IMR-90 (cell line): ENCODE measurements around the gene RPA4. TPM values are rescaled to one million over a fixed set of nuclear protein-coding genes. Genes with fewer than 3 reads are reported as not detected.

Experiments used
- ATAC-seq: fragments of 200-7000 bp; cut with Tn5 transposase; 2 replicates; pipeline ENCODE4 v1.9.1; 2020; ENCODE audit warnings: low read depth, mild to moderate bottlenecking, moderate library complexity
- BruUV-seq: library from RNA; stranded (reverse); fragments of 400-500 nt; replicated peaks from 2 replicates; lab custom pipeline; 2021; lab: Mats Ljungman, UMichigan
- CTCF ChIA-PET: fragments of 300-600 bp; formaldehyde crosslinking; extraction: SDS; loops from one replicate; lab custom pipeline; 2021; ENCODE audit warnings: antibody characterized with exemption; lab: Yijun Ruan, JAX
- POLR2A ChIA-PET: fragments of 300-600 bp; sonication (Branson Sonifier 250); formaldehyde crosslinking; loops from one replicate; lab custom pipeline; 2022; ENCODE audit warnings: antibody characterized with exemption; ENCODE audit not compliant: unreplicated experiment; lab: Charles Lee
- DNase-seq: peaks from one replicate; pipeline ENCODE4 v3.0.0; 2013
- H2AFZ ChIP-seq: replicated peaks from 2 replicates; pipeline ENCODE3; 2013; ENCODE audit warnings: low read length, mild to moderate bottlenecking; ENCODE audit not compliant: poor library complexity
- H2AK5ac ChIP-seq: 2 replicates; pipeline ENCODE4 v1.6.1; 2013; ENCODE audit warnings: low read depth, low read length, inconsistent platforms
- H2AK9ac ChIP-seq: replicated peaks from 2 replicates; pipeline ENCODE3; 2013; ENCODE audit warnings: mild to moderate bottlenecking, low read depth, low read length, moderate library complexity; ENCODE audit not compliant: poor library complexity
- H2BK120ac ChIP-seq: 2 replicates; pipeline ENCODE4 v1.6.1; 2013; ENCODE audit warnings: low read depth, low read length, inconsistent platforms
- H2BK15ac ChIP-seq: 3 replicates; pipeline ENCODE4 v1.6.1; 2013; ENCODE audit warnings: low read depth, low read length, inconsistent platforms
- H2BK20ac ChIP-seq: 2 replicates; pipeline ENCODE4 v1.6.1; 2013; ENCODE audit warnings: low read depth, mild to moderate bottlenecking, inconsistent platforms, low read length, moderate library complexity
- H2BK5ac ChIP-seq: 2 replicates; pipeline ENCODE4 v1.6.1; 2013; ENCODE audit warnings: mild to moderate bottlenecking, low read depth, low read length, inconsistent platforms; ENCODE audit not compliant: poor library complexity, severe bottlenecking
- H3K14ac ChIP-seq: replicated peaks from 2 replicates; pipeline ENCODE4 v1.6.1; 2013; ENCODE audit warnings: low read depth, low read length, inconsistent platforms
- H3K18ac ChIP-seq: 2 replicates; pipeline ENCODE4 v1.6.1; 2013; ENCODE audit warnings: low read depth, low read length, control low read depth
- H3K23ac ChIP-seq: 2 replicates; pipeline ENCODE4 v1.6.1; 2013; ENCODE audit warnings: low read depth, low read length, inconsistent platforms
- H3K27ac ChIP-seq: 2 replicates; pipeline ENCODE4 v1.5.1; 2013; ENCODE audit warnings: mild to moderate bottlenecking, control low read depth, low read length; ENCODE audit not compliant: insufficient read depth
- H3K27me3 ChIP-seq: 2 replicates; pipeline ENCODE4 v1.6.1; 2013; ENCODE audit warnings: low read length; ENCODE audit not compliant: control insufficient read depth, insufficient read depth
- H3K36me3 ChIP-seq: 2 replicates; pipeline ENCODE4 v1.6.1; 2013; ENCODE audit warnings: low read length, mixed read lengths; ENCODE audit not compliant: control insufficient read depth, insufficient read depth
- H3K4ac ChIP-seq: 2 replicates; pipeline ENCODE4 v1.6.1; 2013; ENCODE audit warnings: low read depth, low read length, inconsistent platforms
- H3K4me1 ChIP-seq: 2 replicates; pipeline ENCODE4 v1.6.1; 2013; ENCODE audit warnings: low read length, mixed read lengths; ENCODE audit not compliant: control insufficient read depth, insufficient read depth
- H3K4me2 ChIP-seq: 2 replicates; pipeline ENCODE4 v1.6.1; 2013; ENCODE audit warnings: low read depth, mild to moderate bottlenecking, control low read depth, low read length, moderate library complexity
- H3K4me3 ChIP-seq: 2 replicates; pipeline ENCODE4 v1.5.1; 2013; ENCODE audit warnings: low read depth, mild to moderate bottlenecking, control low read depth, low read length, moderate library complexity; ENCODE audit not compliant: insufficient read depth
- H3K56ac ChIP-seq: 2 replicates; pipeline ENCODE4 v1.6.1; 2013; ENCODE audit warnings: low read length, inconsistent platforms; ENCODE audit not compliant: insufficient read depth; ENCODE audit errors: extremely low read depth
- H3K79me1 ChIP-seq, 2 experiments: 2 replicates each; pipeline ENCODE4 v1.6.1; 2013; ENCODE audit warnings: low read length in 2 of 2, inconsistent platforms in 1 of 2, low read depth in 1 of 2
- H3K9ac ChIP-seq: 2 replicates; pipeline ENCODE4 v1.6.1; 2013; ENCODE audit warnings: low read depth, low read length, control low read depth
- H3K9me1 ChIP-seq: 2 replicates; pipeline ENCODE4 v1.6.1; 2013; ENCODE audit warnings: low read length, inconsistent platforms; ENCODE audit not compliant: insufficient read depth
- H3K9me3 ChIP-seq: 2 replicates; pipeline ENCODE4 v1.6.1; 2013; ENCODE audit warnings: low read length; ENCODE audit not compliant: control insufficient read depth, insufficient read depth
- H4K20me1 ChIP-seq: 2 replicates; pipeline ENCODE4 v1.6.1; 2013; ENCODE audit warnings: low read length, inconsistent platforms; ENCODE audit not compliant: insufficient read depth
- H4K5ac ChIP-seq: 2 replicates; pipeline ENCODE4 v1.6.1; 2013; ENCODE audit warnings: mild to moderate bottlenecking, low read depth, low read length, control low read depth
- H4K8ac ChIP-seq, 2 experiments: 2 replicates each; pipeline ENCODE4 v1.6.1; 2013; ENCODE audit warnings: low read depth in 2 of 2, low read length in 2 of 2, control low read depth in 1 of 2, inconsistent platforms in 1 of 2
- H4K91ac ChIP-seq: 2 replicates; pipeline ENCODE4 v1.6.1; 2013; ENCODE audit warnings: low read depth, low read length, inconsistent platforms; ENCODE audit not compliant: insufficient read depth
- BHLHE40 ChIP-seq: fragments of 150-350 bp; IDR thresholded peaks from 2 replicates; pipeline ENCODE4 v1.6.1; 2016; ENCODE audit warnings: mild to moderate bottlenecking, low read depth, low read length
- WGBS, 2 experiments: methylation state at CpG; one replicate each; pipeline versions ENCODE4 v1.1.5 to v1.1.7; 2013; ENCODE audit warnings: missing lambda C conversion rate in 2 of 2; ENCODE audit not compliant: insufficient read length in 1 of 2; ENCODE audit errors: extremely low coverage in 2 of 2; 5-methylcytosine and 5-hydroxymethylcytosine counted together
- dilution Hi-C: fragments of 300-500 bp; cut with HindIII; formaldehyde crosslinking; loops from one replicate; pipeline ENCODE4 v1.14.3; 2018; ENCODE audit warnings: low sequenced_read_pairs; ENCODE audit not compliant: unreplicated experiment
- in situ Hi-C: fragments of 300-500 bp; cut with MboI; formaldehyde crosslinking; loops from 3 replicates; pipeline ENCODE4 v1.14.3; 2019; ENCODE audit warnings: low sequenced_read_pairs, inconsistent platforms, mixed read lengths
- intact Hi-C: fragments of 100-400 bp; cut with micrococcal nuclease; formaldehyde crosslinking; loops from 2 replicates; pipeline ENCODE4 v1.10.0; 2022
- polyA plus RNA-seq, 3 experiments: library from polyadenylated mRNA; depleted of rRNA; stranded (reverse); fragments of >200 nt; gene quantifications; 2 replicates each; pipeline ENCODE4 v1.2.3, GENCODE V29; 2012; ENCODE audit warnings: low replicate concordance in 1 of 3
- total RNA-seq: library from RNA; depleted of rRNA; stranded (reverse); fragments of >200 nt; gene quantifications from 2 replicates; pipeline ENCODE4 v1.2.3, GENCODE V29; 2012

RPA4 gene
- total and polyA plus RNA-seq, 2 of the 4 experiments (the other 2 are of a cell fraction) = 0.36 to 2.5 TPM

GRCh38 chrX:96834137-96834536, 49.6 kb upstream of the RPA4 start:
- no peaks in the 10 kb centered on the region for H3K79me1 ChIP-seq
- H3K4ac ChIP-seq = no peak overlapping the region
- H3K56ac ChIP-seq = no peak overlapping the region
- no peak overlapping the region for H2AK5ac ChIP-seq
- H2BK15ac ChIP-seq = no peak overlapping the region
- no peak for DNase-seq
- H3K27ac ChIP-seq = no peak overlapping the region
- no peak overlapping the region for H2BK20ac ChIP-seq
- H3K4me2 ChIP-seq = no peak overlapping the region
- H3K18ac ChIP-seq = no peak overlapping the region
- H2AFZ ChIP-seq = no peak overlapping the region
- no peak overlapping the region for H2BK120ac ChIP-seq
- H2BK5ac ChIP-seq = peak overlapping the region; percentile 36
- no peaks in the 10 kb centered on the region for H3K36me3 ChIP-seq
- H3K4me3 ChIP-seq = no peak overlapping the region
- no peak overlapping the region for H4K8ac ChIP-seq
- H3K9me3 ChIP-seq = no peaks in the 10 kb centered on the region
- H2AK9ac ChIP-seq = no peak overlapping the region
- no peak overlapping the region for H4K5ac ChIP-seq
- no peak for TF ChIP-seq BHLHE40
- H4K20me1 ChIP-seq = no peaks in the 10 kb centered on the region
- no peak overlapping the region for H4K91ac ChIP-seq
- no TSS peak for BruUV-seq
- H3K9ac ChIP-seq = no peak overlapping the region
- ChIA-PET CTCF (interaction anchor here (0.6 kb wide), 1 partner anchor 10 kb away, joined by 3 read pairs; no protein-coding TSS in a partner anchor), POLR2A (no interaction called here)
- H3K9me1 ChIP-seq = no peaks in the 10 kb centered on the region
- no CpG with 5 or more reads among the region's 1 CpG for WGBS, 2 experiments
- no peak overlapping the region for H3K14ac ChIP-seq
- intact Hi-C loops (loop anchor here (10.0 kb wide), 1 partner anchor 459 kb away; no protein-coding TSS in a partner anchor), dilution Hi-C loops (no loop called here), in situ Hi-C loops (no loop called here)
- no peak overlapping the region for H3K23ac ChIP-seq
- no peaks in the 10 kb centered on the region for H3K27me3 ChIP-seq
- H3K4me1 ChIP-seq = 0 out of 2 replicates have a peak, but pooled peaks cover 1% of the 10 kb centered on the region
- 0 out of 2 replicates have a peak, but pooled peaks have one; percentile 48 for ATAC-seq
